GM19043 (cell line): ENCODE measurements around the gene CHMP2A.

Experiments used
- ATAC-seq: cut with Tn5 transposase; IDR thresholded peaks from one replicate; pipeline ENCODE4 v1.9.1; 2021; ENCODE audit warnings: low read depth; ENCODE audit not compliant: unreplicated experiment

The CHMP2A gene

DNA sequence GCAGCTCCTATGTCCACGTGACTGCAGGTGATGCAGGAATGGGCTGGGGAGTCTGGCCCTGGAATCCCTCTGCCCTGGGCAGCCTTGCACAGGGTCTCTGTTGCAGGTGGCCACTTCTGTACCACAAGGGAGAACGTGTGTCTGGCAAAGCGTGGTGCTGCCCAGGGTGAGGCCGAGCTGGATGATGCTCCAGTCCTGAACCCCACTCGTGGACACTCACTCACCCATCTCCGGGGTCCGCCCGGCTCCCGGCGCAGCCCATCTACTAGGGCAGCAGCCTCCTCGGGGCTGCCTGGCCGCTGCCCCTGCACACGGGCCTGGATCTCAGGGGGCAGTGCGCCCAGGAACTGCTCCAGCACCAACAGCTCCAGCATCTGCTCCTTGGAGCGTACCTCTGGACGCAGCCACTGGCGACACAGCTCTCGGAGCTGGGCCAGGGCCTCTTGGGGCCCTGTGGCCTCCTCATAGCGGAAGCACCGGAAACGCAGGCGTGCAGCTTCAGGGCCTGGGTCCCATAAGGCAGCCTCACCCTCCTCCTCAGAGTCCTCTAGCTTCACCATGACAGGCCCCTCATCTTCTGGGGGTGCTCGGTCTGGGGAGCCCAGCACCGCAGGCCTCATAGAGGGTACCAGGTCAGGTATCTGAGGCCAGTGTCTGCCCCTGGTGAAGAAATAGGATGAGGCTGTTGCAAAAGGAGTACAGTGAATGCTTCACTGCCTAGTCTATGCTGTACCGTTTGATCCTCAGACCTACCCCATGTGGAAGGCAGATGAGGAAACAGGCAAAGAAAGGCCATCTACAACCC lies 16.1 kb upstream of the CHMP2A start:
- no peak for ATAC-seq

DNA sequence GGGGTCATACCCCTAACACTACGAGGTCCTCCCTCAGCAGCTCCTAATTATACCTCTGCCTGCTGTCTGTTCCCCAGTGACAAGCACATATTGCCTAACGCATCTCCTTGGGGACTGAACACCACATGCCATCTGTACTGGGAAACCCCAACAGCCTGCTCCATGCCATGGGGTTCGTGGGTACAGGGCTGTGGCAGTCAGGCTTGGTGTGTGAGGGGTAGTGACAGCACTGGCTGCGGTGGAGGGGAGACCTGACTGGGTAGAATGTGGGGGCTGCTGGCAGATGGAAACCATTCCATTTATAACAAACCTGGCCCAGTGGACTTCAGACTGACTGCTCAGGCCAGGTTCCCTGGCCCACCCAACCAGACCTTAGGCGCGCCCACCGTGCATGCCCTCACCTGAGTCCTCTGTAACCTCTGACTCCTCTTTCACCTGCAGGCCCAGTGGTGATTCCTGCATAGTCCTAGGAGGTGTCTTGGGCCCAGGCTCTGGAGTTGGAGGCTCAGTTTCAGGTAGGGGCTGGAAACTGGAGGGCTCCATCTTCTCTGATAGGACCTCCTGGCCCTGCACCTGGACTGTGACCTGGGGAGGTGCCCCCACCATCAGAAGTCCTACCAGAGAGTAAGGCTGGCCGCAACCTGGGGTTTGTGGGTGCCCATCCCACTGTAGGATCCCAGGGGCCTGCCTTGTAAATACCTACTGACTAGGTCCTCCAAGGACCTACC lies 15.2 kb upstream of the CHMP2A start:
- no peak for ATAC-seq

DNA sequence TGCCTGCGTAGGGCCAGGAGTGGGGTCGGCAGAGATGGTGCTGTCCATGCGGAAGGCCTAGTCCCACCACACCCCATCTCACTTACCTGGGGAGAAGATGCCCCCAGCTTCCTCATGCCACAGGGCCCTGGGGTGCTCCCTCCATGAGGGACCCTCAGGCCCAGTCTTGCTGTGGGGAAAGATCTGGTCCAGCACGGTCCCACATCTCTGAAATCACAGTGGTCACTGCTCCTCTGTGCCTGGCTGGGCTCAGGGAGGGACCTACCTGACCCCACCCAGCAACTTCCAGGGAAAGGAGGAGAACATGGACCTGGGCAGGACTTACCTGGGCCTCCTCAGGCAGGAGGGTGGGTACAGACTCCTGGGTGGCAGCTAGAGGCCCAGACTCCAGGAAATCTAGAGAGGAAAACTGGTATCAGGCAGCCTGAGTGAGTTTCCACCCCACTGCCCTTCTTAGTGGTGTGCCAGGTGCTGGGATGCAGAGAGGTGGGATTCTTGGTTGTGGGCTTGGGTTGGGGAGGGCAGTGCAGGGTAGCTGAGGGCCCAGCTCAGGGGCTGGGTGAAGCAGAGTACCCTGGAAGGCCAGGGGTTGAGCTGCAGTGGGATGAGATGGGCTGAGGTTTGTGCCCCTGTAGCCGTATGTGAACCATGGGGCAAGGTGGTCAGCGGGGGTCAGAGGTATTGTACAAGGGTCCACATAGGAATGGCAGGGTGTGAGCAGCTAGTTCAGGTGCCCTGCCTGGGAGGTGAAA lies 14.5 kb upstream of the CHMP2A start:
- ATAC-seq, result no peak

DNA sequence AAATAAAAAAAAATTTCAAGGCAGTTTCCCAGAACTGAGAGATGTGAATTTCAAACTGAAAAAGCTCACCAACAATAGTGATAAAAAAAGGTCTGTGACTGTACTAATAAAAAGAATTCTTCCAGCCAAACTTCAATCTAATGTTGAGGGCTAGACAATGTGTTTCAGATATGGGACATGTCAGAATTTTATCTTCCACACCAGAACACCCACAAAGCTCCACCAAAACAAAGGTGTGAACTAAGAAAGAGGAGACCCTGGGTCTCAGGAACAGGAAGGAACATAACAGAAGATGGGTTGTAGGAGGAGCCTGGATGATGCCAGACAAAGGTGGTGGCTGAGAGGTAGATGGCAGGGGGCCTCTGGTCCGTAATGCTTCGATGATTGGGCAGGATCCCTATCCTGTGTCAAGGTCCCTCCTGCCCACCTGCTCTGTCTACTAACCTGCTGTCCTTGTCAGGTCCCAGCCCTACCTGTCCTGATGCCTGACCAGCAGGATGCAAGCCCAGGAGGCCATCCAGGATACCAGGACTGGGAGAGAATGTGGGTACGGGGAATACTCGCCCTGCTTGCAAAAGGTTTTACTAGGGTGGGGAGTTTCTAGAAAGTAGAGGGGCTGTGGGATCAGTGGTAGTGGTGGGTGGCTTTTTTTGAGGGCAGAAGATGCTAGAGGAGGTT lies 13.7 kb upstream of the CHMP2A start:
- no peak for ATAC-seq

DNA sequence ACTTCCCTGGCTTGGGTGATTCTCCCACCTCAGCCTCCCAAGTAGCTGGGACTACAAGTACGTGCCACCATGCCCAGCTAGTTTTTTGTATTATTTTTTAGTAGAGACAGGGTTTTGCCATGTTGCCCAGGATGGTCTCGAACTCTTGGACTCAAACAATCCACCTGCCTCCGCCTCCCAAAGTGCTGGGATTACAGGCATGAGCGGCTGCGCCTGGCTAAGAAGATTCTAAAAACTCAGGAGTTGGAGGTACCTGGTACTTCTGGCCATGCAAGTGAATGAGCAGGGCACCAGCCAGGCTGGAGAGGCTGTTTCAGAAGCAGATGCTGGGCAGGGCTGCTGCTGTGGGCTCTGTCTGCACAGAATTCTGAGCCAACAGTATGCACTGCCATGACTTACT lies 12.1 kb upstream of the CHMP2A start:
- ATAC-seq, result no peak

DNA sequence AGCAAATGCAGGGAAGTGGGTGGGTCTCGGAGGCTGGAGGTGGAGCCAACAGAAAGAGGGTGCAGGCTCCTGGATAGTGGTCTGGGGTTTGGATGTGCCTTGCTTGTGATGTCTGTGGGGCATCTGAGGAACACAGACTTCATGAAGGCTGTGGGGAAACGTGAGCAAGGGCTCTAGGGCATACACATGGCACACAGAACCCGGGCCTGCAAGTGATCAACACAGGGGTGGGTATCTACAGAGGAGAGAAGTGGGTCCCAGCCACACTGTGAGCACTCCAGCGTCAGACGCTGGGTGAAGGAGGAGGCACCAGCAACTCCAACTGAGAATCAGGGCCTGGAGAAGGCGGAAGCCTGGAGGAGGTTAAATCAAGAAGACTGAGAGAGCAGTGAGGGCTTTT lies 8.9 kb upstream of the CHMP2A start:
- ATAC-seq, result no peak

DNA sequence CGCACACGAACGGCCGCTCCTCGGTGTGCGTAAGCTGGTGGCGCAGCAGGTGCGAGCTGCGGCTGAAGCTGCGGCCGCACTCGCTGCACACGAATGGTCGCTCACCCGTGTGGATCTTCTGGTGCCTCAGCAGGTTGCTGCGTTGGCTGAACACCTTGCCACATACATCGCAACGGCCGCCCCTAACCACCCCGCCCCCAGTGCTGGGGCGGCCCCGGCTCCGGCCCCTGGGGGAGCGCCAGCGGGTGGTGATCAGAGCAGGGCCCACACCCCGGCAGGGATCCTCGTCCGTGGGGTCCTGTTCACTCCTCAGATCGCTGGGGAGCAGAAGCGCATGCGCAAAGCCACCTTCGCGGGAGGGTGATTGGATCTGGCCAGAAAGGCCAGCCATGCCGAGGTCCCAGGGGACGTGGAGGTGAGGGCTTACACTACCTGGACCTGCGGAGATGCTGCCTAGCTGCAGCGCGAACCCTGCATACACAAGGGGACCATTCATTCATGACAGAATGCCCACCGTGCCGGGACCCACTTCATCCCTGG lies 8.2 kb upstream of the CHMP2A start:
- ATAC-seq, result no peak

DNA sequence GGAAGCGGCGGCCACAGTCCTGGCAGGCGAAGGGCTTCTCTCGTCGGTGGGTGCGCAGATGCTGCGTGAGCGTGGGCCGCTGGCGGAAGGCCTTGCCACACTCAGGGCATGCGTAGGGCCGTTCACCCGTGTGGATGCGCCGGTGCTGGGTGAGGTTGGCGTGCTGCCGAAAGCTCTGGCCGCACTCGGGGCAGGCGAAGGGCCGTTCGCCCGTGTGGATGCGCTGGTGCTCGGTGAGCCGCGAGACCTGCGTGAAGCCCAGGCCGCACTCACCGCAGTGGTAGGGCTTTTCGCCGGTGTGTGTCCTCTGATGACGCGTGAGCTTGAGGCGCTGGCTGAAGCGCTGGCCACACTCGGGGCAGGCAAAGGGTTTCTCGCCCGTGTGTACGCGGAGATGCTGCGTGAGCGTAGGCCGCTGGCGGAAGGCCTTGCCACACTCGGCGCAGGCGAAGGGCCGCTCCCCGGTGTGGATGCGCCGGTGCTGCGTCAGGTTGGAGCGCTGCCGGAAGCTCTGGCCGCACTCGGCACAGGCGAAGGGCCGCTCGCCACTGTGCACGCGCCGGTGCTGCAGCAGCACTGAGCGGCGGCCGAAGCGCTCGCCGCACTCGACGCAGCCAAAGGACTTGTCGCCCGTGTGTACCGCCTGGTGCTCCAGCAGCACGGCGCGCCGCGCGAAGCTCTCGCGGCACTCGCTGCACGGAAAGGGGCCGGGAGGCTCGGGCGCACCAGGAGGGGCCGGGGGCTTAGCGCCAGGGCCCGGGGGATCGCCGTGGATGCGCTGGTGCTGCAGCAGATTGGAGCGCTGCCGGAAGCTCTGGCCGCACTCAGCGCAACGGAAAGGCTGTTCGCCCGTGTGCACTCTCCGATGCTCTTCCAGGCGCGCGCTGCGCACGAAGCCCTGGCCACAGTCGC lies 7.5 kb upstream of the CHMP2A start:
- ATAC-seq, result no peak

DNA sequence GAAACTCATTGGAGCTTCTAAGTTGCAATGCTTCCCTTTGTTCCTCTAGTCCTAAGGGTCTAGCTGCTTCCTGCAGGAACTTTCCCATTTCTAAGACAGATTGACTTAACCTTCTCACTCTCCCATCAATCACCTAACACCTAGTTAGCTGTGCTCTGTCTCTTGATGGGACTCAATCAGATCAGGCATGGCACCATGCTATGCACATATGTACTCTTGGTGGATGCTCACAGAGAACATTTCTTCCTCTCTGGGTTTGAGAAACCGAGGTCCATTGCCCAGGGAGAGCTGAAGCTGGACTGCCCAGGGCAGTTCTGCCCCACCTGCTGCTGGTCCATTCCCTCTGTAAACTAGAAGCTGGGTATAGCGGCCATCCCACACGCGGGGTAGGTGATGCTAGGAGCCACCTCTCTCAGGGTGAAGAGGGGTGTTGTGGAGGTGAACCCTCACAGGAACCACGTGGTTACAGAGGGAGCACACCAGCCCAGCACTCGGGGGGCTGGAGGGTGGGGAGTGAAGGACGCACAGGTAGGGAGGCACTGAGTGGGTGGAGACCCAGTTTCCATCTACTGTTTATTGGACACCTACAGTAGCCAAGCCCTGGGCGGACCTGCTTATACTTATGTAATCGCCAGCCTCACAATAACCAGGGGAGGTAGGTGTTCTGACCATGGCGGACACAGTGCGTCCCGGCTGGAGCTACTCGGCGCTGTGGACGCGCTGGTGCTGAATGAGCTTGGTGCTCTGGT lies 6.6 kb upstream of the CHMP2A start:
- no peak for ATAC-seq

DNA sequence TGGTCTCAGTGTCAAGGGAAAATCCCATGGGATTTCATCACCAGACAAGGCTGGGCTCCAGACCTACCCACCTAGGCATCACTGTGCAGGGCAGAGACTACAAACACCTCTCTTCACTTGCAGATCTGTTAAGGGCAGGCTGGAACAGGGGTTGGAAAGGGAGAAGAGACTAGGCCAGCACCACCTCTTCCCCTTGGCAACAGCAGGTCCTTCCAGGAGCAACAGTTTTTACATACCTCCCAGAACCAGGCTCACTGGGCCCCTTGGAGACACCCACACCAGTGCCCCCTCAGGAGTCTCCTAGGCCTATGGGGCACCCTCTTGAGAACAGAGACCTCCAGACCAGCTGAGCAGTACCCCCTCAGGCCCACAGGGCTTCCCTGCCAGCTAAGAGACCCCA lies 6.0 kb upstream of the CHMP2A start:
- ATAC-seq, result no peak

DNA sequence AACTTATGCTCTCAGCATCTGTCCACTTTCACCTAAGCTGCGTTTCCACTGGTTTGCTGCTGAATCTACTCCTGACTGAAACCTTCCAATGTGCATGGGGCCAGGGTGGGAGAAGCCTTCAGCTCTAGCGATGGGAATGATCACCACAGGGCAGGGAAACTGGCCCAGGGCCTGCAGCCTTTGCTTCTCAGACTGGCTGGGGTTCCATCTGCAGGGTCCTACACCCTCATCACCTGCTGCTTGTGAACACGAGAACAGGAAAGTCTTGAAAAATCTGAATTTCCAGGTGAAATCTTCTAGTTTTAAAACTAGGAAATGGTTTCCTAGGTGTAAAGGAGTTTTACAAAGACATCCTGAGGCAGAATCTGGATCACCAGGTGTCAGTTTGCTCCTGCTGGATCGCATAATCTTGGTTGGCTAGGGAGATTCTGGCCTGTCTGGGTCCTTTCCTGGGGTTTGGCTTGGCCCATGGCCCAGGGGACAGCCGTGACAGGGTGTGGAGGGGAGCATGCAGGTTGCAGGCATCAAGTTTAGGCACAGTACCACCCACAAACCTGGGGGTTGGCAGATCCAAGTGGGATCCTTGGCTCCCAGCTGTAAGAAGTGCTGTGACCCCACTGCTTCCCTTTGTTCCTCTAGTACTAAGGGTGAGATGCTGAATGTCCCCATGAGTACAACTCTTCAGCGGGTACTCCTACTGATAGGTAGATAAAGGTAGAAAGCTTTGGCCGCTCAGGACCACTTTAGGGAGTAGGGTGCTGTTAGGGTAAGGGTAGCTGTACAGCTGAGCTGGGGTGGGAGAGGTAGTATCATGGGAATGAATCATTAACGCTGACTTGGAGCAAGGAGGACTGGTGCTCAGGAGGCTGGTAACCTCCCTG lies 5.3 kb upstream of the CHMP2A start:
- no peak for ATAC-seq

DNA sequence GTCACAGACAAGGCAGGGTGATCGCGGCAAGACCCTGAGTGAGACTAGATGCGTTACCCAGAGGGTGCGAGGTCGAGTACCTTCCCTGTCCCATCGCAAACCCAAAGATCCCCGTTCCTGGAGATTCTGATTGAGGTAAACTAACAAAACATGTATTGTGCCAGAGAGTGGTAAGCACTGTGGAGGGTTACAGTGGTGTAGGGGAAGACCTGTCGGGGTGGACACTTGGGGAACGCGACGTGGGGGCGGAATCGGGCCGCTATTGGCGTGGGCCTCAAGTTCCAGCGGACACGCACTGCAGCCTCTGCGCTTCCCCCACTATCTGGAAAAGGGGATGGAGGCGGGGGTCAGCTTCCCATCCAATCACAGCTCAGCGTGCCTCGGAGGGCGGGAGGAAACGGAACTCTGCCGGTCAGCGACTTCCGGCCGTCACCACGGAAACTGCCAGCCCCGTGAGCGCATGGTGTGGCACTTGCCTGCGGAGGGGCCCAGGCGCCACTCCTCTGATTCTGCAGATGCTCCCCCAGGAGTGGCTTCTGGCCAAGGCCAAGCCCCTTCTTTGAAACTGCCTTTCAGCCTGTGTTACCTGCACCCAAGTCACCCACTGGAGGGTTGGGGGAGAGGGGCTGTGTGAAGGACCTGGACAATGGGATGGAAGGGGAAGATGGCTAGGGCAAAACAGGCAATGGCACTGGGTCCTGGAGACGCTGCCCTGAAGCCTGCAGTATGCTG lies 4.5 kb upstream of the CHMP2A start:
- peak; percentile 23 for ATAC-seq

DNA sequence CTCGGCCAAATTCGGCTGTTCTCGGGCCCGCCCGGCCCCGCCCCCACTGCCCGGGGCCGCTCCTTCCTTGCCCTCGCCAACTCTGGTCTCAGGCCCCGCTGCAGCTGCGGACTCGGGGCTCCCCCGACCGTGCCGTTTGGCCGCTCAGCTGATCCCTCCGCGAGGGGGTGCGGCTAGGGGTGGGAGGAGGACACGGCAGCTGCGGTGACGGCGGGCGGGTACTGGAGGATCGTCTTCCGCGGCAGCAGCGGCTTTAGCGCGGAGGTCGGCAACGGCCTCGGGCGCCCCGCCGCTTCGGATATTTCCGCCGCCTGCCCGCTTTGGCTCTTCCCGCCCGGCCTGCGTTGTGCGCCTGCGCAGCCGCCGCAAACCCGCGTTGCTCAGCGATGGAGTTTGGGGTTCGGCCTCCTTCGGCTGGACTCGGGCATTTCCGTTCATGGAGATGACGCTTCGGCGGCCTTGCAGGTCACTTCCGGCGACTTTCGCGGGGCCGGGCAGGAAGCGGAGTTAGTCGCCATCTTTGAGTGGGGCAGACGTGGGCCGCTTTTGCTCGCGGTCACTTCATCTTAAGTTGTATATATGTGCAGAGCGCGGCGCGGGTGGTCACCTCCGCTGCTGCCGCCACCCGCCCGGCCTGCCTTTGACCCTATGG lies 3.8 kb upstream of the CHMP2A start:
- peak; percentile 52 for ATAC-seq

DNA sequence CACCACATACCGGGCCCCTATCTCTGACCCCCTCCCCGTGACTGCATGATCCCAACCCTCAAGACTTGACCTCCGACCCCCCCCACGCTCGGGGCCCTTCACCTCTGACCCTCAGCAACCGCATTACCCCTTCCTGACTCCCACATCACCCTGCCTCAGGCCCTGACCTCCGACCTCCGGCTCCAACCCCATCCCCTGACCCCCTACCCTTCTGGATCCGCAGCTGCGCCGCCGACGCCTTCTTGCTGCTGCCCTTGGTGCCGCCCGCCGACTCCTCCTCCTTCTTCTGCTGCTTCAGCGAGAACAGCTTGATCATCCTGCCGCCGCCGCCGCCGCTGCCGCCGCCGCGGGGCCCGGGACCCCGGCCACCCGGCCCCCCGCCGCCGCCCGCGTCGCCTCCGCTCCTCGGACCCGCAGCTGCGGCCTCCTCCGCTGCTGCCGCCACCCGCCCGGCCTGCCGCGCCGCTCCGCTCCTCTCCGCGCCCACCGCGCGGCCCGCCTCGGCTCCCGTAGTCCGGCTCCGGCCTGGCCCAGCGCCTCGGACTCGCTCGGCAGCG lies 3.2 kb upstream of the CHMP2A start, which contains the start of gene UBE2M:
Gene UBE2M, minus strand, starts transcription at position 546 of the 557 bp plus-strand sequence. Its CDS starts 230 bp downstream, at position 316.
- no peak for ATAC-seq

DNA sequence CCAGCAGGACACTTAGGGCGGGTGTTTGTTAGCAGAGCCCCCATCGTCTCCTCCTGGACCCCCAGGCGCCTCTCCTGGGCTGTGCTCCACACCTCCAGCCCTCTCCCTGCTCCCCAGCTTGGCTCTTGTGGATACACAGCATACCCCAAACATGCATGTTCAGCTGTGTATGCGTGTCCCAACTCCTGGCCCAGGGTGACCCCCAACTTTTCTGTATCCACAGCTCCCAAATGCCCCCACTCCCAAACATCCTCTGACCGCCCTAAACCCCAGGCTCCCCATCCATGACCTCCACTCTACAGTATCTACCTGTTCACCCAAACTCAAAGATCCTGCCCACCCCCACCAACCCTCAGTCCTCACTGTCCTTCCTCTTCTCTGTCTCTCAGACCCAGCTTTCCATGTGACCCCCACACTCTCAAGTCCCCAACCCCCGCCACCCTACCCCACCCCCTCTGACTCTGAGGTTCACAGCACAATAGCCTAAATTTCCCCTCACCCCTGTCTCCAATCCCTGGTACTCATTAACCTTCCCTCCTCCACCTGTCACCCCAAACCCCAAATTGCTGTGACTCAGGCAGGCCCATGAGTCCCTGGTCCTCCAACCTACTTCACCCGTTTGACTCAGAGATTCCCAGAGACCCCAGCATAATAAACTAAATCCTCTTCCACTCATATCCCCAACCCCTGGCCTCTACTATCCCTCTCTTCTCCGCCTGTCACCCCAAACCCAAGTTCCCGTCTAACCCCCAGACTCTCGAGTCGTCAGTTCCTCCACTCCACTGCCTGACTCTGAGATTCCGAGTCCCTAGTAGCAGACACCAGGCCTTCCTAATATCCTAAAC lies 2.5 kb upstream of the CHMP2A start:
- ATAC-seq, result no peak
